VCaP (cell line): Measurements from ENCODE around the gene DTNB.

ENCODE experiments used
- H3K27ac ChIP-seq: fragments of 450-650 bp; 2 replicates; pipeline ENCODE4 v1.5.1; 2017
- CTCF ChIP-seq: fragments of 450-650 bp; conservative IDR thresholded peaks from 2 replicates; pipeline ENCODE4 v1.5.1; 2017; ENCODE audit warnings: mild to moderate bottlenecking, moderate library complexity

The DTNB gene

GRCh38 chr2:25398534-25398933 lies 274.8 kb downstream of the DTNB start:
- no peak for TF ChIP-seq CTCF
- no peak overlapping the region for H3K27ac ChIP-seq

- H3K27ac ChIP-seq, result no peak overlapping the region
- TF ChIP-seq CTCF, result no peak
Measured at GRCh38 chr2:25397777-25398176, 275.6 kb downstream of the DTNB start.

GRCh38 chr2:25389161-25389560 lies 284.2 kb downstream of the DTNB start:
- H3K27ac ChIP-seq, result no peak overlapping the region
- no peak for TF ChIP-seq CTCF

- no peak for TF ChIP-seq CTCF
- no peak overlapping the region for H3K27ac ChIP-seq
Measured at GRCh38 chr2:25388491-25388890, 284.9 kb downstream of the DTNB start.

GRCh38 chr2:25387876-25388449 lies 285.4 kb downstream of the DTNB start:
- no peak for TF ChIP-seq CTCF
- H3K27ac ChIP-seq, result no peak overlapping the region

GRCh38 chr2:25386971-25387875 lies 286.2 kb downstream of the DTNB start:
- no peak for TF ChIP-seq CTCF
- H3K27ac ChIP-seq, result no peak overlapping the region

- no peak overlapping the region for H3K27ac ChIP-seq
- no peak for TF ChIP-seq CTCF
Measured at GRCh38 chr2:25385910-25386309, 287.5 kb downstream of the DTNB start.
